Amniotic epithelial cell (primary cell): ENCODE results near the gene MCTP1.

Experiments
- DNase-seq: peaks from one replicate; pipeline ENCODE4 v3.0.0-alpha.2; 2010; ENCODE audit warnings: low read depth

The MCTP1 gene

DNA sequence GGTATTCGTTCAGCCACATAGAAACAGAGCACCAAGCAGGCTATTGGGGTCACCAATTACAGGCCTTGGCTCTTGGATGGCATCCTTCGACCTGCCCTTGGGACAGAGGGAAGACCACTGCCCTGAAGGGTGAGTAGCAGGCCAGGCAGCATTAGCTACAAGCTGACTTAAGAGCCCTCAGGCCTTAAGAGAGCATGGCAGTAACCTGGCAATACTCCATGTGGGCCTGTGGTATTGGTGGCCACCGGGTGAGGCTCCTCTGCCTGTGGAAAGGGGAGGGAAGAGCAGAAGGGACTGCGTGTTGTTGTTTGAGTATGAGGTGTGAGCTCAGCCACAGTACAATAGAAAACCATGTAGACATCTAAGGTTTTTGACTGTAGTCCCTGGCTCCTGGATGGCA is 170.6 kb downstream of the MCTP1 start:
- no peak for DNase-seq

- DNase-seq = peak; percentile 69
These were observed 171.4 kb downstream of the MCTP1 start for GRCh38 chr5:95113489-95113888.

GRCh38 chr5:95111141-95111540 is 173.8 kb downstream of the MCTP1 start:
- DNase-seq = no peak

DNA sequence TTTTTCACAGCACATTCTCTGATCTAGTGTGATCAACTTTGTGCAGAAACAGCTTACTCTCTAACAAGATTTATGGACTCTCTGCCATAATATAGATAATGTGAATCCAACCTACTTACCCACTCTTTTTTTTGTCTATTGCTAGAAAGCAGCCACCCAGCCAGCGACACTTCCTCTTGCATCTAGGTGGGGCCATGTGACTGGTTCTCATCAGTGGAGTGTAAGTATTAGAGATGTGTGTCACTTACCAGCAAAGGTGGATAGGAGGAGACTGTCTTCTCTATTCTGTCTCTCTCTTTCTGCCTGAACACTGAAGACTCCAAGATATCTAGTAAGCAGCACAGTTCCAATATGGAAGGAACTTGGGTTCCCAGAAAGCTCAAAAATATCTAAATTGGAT is 174.8 kb downstream of the MCTP1 start:
- DNase-seq = no peak

DNA sequence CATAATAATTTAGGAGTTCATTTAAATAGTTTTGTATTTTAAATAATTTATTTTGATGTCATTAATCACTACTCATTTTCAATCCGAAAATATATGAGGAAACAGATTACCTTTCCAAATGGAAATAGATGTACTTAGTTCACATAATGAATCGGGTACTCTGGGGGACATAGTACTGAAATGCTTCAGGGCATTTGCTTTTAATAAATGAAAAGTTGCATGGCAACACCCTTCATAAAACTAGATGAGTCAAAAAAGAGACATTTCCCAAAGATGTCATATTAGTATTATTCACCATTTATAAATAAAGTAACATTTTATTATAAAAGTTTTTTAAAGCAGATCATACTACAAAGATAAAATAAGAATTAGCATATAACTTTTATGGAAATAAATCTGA is 177.8 kb downstream of the MCTP1 start:
- DNase-seq = no peak

- DNase-seq = no peak
These were observed 179.3 kb downstream of the MCTP1 start for GRCh38 chr5:95105638-95106037.

GRCh38 chr5:95102687-95103086 is 182.2 kb downstream of the MCTP1 start:
- no peak for DNase-seq

- no peak for DNase-seq
These were observed 182.8 kb downstream of the MCTP1 start for GRCh38 chr5:95102080-95102479.

DNA sequence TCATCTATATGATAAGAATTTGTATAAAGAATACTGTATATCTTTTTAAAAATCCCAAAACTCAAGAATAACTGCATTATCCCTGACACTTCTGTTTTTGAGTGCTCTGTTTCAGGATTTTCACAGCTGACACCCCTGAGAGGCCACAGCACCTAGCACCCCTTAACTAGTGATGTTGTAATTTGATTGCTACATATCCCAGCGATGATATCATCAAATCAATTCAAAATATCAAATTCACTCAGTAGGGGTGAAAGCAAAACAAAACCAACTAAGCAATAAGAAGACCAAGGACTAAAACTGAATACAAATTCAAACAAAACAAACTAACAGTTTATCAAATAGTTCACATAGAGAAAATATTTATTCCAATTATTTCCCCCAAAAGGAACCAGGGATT is 184.3 kb downstream of the MCTP1 start:
- no peak for DNase-seq

DNA sequence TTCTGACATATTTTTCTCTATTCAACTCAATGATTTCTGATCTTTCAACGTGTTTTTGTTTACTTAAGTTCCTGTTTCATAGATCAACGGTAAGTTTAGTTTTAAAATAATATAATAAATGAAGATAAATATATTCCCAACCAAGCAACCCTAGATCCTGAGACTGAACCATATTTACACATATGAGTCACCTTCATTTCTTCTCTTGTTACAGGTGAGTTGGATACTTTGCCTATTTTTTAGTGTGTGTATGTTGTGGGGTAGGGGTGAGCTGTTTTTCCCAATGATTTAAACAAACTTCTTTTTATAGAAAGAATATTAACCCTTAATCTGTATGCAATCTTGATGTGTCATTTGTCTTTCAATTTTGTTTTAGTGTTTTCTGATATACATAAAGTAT is 186.9 kb downstream of the MCTP1 start:
- no peak for DNase-seq

DNA sequence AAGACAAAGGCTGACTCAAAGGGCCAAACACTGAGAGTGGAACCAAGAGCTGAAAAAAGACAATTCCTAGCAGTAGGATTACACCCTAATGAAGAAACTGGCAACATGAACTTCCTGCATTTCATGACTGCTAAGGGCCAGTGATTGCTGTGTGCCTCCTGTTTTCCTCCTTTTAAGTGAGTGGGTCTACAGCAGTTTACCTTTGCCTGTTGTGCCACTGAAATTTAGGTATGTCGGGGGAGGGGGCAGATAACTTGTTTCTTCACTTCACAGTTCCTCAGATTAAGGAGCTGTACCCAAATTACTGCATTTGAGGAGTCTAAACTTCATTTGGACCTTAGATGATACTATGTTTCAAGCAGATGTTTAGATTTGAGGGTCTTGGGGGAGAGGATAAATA is 191.7 kb downstream of the MCTP1 start:
- no peak for DNase-seq

GRCh38 chr5:95090774-95091173 is 194.1 kb downstream of the MCTP1 start:
- DNase-seq = no peak

- peak; percentile 11 for DNase-seq
These were observed 197.0 kb downstream of the MCTP1 start for GRCh38 chr5:95087816-95088317.

GRCh38 chr5:95086927-95087815 is 197.7 kb downstream of the MCTP1 start:
- DNase-seq = no peak

DNA sequence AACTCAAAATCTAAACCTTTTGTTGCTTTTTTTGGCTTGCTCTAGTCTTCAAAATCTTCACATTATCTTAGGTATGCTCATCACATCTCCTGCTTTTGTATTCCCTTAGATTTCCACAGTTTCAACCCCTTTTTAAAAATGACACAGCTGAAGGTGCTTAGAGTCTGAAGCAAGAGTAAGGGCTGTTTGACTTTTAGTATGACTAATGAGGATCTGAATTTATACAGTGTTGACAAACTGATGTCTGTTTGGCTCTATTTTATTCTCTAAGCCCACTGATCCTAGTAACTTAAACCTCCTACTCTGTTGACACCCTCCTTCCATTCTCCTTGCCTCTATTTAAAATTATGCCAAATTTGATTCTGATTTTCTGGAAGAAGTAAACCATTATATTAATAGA is 200.1 kb downstream of the MCTP1 start:
- no peak for DNase-seq

GRCh38 chr5:95083606-95084005 is 201.3 kb downstream of the MCTP1 start:
- no peak for DNase-seq

GRCh38 chr5:95081982-95082381 is 202.9 kb downstream of the MCTP1 start:
- peak; percentile 68 for DNase-seq

DNA sequence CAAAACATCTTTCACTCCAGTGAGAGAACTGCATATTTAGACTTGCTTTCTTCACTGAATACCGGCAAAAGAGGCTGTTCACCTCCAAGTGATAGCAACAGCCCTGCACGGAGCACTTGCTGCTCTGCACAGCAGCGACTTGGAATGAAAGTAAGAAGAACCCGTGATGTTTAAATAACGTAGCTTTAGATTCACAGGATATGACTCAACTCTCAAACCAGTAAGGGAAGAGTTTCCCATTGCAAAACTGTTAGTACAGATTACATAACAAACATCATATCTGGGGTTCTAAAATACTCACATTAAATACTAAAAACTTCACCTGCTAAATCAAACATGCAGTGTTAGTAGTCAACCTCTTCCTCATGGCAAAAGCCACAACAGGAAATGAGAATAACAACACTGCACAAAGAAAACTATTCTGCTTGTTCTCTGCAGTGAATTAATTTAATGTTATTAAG is 203.4 kb downstream of the MCTP1 start:
- peak; percentile 92 for DNase-seq

DNA sequence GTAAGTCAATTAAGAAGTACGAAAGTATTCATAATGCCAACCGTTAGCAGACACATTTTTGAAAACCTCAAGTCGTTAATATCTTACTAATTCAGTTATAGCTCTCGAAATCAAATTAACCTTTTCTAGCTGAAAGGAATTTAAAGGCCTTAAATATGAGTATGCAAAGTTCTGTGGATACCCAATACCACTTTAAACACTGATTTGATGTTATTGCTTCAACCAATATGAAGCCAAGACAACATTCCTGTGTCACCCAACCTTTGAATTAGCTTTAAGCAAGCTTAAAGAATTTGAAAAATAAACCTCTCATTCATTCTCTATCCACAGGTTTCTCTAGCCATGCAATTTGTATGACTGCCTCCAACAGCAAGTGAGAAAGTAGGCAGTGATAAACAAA is 204.5 kb downstream of the MCTP1 start:
- DNase-seq = peak; percentile 3

DNA sequence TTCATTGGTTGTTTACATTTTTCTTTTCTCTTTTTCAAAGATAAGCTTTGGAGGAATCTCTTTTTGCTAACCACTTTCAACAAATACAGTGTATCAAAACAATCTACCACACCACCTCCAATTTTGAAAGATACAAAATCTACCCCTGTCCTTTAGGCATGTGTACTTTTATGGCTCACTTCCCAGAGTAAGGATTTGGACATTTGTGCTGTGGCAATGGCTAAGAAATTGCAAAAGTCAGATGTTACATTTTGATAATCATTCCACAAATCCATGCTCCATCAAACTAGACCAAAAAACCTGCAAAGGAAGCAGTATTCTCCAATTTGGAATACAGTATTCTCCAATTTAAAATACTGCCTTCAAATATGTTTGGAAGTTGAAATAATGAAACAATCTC is 204.9 kb downstream of the MCTP1 start:
- peak; percentile 23 for DNase-seq

DNA sequence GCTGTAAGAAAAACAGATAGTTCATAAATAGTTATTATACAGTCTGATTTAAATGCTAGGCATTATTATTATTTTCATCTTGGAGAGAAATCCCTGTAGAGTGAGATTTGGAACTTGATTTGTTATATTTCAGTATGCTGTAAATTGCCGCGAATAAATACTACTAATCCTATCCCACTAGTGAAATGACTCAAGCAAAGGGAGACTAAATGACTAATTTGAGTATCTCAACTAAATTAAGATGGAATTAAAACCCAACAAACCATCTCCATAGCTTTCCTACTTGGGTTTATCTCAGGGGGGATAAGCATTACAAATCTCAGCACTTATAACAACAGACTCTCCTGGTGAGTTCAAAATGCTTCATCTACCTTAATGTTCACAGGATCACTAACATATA is 206.0 kb downstream of the MCTP1 start:
- DNase-seq = no peak

- DNase-seq = no peak
These were observed 208.3 kb downstream of the MCTP1 start for GRCh38 chr5:95076395-95077185.

- DNase-seq = no peak
These were observed 209.8 kb downstream of the MCTP1 start for GRCh38 chr5:95075111-95075510.
